GM19438 (cell line): ENCODE data around the gene ASPDH.

ENCODE experiments used
- ATAC-seq: cut with Tn5 transposase; IDR thresholded peaks from one replicate; pipeline ENCODE4 v1.9.1; 2021; ENCODE audit warnings: low read depth; ENCODE audit not compliant: unreplicated experiment

The ASPDH gene

GRCh38 chr19:50513746-50514345 is at the start of gene ASPDH:
ASPDH (minus strand) TSS chr19:50513913; CDS start chr19:50513823, 90 bp downstream.
- no peak for ATAC-seq

- ATAC-seq = no peak
These were observed 49.3 kb upstream of the ASPDH start for GRCh38 chr19:50562996-50563395.

DNA sequence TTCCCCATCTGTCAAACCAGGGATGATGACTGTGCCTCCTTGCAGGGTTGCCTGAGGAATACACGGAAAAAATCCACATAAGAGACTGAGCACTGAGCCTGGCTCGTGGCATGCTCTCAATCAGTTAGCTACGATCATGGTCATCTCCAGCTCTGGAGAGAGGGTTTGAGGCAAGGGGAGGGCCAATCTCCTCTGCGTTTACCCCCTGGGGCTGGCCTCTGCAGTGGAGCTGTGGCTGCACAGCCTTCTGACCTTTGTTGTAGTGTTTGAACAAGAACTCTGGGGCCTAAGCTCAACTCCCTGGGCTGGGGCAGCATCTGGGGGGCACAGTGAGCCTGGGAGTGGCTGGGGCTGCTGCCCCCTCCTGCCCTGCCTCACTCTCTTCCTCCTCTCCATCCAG is 48.6 kb upstream of the ASPDH start:
- ATAC-seq = no peak

GRCh38 chr19:50559636-50560035 is 45.9 kb upstream of the ASPDH start:
- no peak for ATAC-seq

DNA sequence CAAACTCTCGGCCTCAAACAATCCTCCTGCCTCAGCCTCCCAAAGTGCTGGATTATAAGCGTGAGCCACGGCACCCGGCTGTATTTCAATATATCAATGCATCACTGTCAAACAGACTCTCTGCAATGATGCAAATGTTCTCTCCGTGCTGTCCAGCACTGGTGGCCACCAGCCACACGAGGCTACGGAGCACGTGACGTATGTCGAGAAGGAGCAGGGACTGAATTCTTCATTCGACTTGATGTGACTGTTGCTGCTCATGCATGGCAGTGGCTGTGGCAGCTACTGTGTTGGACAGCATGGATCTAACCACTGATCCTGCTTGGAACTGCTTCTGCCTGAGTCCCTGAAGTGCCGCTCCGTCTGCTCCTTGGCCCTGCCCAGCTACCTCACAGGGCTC is 44.7 kb upstream of the ASPDH start:
- no peak for ATAC-seq

DNA sequence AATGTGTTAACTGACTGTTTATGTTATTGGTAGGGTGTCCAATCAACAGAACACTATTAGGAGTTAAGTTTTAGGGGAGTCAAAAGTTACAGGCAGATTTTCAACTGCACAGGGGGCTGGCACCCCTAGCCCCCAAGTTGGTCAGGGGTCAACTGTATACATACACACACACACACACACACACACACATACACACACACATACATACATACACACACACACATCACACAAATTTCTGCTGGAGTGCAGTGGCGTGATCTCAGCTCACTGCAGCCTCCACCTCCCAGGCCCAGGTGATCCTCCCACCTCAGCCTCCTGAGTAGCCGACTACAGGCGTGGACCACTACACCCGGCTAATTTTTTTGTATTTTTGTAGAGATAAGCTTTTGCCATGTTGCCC is 44.3 kb upstream of the ASPDH start:
- ATAC-seq = no peak

DNA sequence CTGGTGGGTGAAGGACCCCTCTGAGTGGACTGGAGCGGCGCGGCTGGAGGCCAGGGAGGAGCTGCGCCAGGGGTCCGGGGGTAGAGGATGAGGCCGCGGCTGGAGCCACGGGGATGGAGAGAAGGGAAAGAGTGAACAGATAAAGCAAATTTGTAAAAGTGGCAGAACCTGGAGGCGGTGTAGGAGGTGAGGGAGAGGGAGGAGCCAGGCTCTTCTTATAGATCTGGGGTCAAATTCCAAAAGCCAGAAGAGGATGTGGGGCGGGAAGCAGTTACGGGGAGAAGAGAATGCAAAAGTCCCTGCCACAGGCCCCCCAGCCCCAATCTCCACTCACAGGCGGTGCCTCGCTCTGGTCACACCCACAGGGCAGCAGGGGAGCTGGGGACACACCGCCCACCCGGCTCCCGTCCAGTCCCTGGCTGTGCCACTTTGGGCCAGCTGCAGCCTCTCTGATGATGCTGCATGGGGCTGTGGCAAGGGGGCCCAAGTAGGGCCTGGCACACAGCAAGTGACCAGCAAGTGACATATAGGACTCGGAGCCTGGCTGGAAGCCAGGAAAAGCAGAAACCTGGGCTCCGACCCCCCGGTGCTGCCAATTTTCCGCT is 43.4 kb upstream of the ASPDH start:
- ATAC-seq = no peak

GRCh38 chr19:50556282-50557008 is 42.7 kb upstream of the ASPDH start:
- no peak for ATAC-seq

DNA sequence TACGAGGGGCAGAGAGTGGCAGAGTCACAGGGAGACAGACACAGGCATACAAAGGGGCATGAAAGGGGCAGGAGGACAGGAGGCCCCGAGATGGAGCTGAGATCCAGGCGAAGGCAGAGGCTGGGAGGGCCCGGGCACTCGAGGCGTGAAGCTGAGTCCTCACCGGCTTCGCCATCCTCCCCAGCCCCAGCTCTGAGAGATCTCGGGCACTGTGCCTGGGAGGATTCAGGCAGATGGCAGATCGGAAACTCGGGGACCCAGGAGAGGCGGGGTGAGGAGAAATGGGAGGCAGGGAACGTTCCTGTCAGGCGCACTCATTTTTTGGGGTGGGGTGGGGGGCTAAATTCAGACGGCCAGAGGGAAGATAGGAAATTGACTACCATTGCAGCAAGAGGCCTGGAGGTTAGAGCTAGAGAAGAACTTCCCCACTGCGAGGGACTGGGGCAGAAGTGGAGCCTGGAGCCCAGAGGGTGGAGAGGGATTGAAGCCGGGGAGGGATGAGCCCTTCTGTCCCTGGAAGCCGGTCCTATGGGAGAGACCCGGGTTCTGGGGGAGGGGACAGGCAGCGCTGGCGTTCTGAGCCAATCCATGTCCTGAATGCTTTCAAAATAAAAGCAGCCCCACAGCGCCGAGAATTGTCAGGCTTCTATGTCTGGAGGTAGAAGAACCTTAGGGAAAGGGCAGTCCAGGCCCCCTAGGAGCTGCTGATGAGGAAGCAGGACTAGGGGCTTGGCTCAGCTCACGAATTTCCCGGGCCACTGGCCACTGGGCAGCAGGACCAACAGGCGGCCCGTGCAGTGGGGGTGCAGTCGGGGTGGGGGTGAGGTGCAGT is 42.0 kb upstream of the ASPDH start:
- no peak for ATAC-seq

DNA sequence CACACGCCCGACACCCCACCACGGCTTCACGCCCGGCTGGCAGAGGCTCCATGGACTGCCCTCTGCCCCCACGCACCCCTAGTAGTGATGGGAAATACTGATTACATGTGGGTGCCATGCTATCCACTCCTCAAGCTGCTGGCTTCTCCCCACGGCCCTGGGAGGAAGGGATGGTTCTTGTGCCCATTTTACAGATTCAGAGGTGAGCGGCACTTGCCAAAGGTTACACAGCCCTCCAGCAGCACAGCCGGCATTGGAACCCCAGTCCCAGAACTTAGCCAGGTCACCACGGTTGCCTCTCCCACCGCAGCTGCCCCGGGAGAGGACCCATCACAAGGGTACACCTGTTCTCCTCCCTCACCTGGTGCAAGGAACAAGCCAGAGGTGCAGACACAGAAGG is 41.3 kb upstream of the ASPDH start:
- ATAC-seq = no peak

GRCh38 chr19:50554212-50554611 is 40.5 kb upstream of the ASPDH start:
- no peak for ATAC-seq

GRCh38 chr19:50553134-50553703 is 39.5 kb upstream of the ASPDH start:
- ATAC-seq = no peak

DNA sequence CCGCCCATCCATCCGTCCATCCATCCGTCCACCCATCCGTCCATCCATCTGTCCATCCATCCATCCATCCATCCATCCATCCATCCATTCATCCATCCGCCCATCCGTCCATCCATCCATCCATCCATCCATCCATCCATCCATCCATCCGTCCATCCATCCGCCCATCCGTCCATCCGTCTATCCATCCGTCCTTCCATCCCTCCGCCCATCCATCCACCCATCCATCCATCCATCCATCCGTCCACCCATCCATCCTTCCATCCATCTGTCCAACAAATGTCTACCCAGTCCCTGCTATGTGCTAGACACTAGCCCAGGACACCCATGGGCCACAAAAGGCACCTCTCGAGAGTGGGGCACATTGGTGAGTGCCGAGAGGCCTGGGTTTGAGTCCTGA is 38.8 kb upstream of the ASPDH start:
- ATAC-seq = no peak

GRCh38 chr19:50551715-50552187 is 38.0 kb upstream of the ASPDH start:
- ATAC-seq = no peak

DNA sequence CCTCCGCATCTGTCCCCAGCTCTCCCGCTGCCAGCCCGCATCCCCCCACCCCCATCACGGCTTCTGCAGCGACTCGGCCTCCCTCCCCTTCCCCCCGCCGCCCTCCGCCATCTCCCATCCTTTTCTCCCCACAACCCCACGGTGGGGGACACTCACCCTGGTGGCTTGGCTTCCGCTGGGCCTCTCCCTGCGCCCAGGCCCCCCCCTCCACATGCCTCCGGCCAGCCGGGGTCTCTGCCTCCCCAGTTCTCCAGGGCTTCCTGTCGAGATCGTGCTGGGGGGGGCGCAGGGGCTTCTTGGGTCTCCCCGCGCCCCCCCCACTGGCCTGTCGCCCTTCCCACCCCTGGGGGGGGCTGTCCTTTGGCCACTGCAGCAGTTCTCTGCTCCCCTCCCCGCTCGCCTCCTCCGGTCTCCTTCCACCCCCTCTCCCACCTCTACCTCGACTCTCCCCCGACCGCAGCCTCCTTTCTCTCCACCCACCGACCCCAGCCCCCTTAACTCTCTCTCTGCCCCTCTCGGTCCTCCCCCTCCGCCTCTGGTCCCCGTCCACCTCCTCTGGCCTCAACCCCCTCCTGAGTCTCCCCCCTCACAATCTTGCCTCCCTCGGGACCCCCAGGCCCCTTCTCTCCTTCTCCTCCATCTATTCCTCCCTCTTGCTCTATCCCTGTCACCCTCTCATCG is 37.5 kb upstream of the ASPDH start:
- ATAC-seq = no peak

DNA sequence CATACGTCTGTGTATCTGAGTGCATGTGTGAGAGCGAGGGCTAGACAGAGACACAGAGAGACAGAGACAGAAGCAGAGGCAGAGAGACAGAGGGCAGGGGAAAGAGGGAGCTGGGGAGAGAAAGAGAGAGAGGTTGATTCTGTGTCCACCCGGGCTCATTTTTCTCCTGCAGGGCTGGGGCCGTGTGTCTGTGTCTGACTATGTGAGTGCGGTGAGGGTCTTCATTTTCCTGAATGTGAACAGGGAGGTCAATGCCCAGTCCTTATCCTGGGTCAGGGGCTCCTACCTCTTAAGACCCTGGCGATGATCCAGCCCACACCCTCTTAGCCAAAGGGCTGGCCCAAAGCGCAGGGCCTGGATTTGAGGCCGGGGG is 36.9 kb upstream of the ASPDH start:
- no peak for ATAC-seq

DNA sequence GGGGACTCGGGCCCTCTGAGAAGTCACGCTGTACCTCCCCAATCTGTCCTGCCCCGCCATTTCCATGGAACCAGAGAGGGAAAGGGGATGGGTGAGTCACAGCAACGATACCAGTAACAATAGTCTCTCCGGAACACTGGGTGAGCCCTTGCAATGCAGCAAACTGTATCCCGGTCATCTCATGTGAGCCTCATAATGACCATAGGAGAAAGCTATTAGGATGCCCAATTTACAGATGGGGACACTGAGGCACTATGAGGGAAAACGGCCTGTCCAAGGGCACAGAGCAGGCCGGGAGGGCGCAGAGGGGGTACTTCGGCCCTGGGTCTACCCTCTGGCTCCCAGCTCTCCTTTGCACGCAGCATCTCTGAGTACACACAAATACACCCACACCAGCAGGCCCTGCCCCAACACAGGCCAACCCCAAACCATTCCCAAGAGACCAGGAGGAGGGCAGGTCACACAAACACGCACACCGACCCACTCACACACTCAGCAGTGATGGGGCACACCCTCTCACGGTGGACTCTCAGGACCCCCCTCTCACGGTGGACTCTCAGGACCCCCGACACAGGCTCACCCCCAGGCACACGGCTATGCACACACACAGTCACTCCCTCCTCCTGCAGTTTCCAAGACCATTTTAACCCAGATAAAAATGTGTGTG is 36.3 kb upstream of the ASPDH start:
- ATAC-seq = no peak

- ATAC-seq = no peak
These were observed 35.6 kb upstream of the ASPDH start for GRCh38 chr19:50549059-50549926.
